PC-9 (cell line): ENCODE results near the gene FIBCD1.

ENCODE experiments used
- EZH2 ChIP-seq: fragments of 200-600 bp; sonication (generic); IDR thresholded peaks from 2 replicates; pipeline ENCODE4 v1.8.0; 2017; ENCODE audit warnings: antibody characterized with exemption, low read depth
- TF ChIP-seq, protein P1 (sequence below): fragments of 200-600 bp; sonication (generic); conservative IDR thresholded peaks from 2 replicates; pipeline ENCODE4 v1.6.1; 2017; ENCODE audit warnings: mixed run types, antibody characterized with exemption, mild to moderate bottlenecking, moderate library complexity

DNA sequence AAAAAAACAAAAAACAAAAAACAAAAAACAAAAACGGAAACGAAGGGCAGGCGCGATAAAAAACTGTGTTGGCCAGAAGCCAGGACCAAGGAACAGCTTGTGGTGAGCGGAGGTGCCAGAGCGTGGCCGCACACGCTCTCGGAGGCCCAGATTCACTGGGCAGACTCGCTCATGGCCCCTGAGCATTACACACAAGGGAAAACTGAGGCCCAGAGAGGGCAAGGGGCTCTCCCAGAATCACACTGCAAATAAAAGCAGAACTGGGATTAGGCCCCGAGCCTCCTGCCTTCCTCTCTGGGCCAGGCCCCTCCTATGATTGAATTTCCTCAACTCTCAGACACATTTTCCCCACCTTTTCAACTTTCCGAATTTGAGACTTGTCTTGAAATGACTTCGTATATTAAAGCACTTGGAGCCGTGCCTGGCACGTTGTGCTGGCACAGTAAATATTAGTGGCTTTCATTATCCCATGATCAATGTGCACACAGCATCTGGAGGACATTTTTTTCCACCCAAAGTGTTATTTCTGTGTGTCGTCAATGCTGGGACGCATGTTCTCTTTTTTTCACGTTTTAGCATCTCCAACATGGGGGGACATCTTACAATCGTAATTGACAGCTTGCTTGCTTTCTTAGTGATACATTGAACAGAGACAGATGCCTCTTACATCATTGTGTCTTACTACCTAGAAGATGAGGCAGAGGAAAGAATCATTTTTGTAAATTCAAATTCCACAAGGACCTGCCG lies 7.4 kb downstream of the FIBCD1 start:
- TF ChIP-seq, protein P1, sequence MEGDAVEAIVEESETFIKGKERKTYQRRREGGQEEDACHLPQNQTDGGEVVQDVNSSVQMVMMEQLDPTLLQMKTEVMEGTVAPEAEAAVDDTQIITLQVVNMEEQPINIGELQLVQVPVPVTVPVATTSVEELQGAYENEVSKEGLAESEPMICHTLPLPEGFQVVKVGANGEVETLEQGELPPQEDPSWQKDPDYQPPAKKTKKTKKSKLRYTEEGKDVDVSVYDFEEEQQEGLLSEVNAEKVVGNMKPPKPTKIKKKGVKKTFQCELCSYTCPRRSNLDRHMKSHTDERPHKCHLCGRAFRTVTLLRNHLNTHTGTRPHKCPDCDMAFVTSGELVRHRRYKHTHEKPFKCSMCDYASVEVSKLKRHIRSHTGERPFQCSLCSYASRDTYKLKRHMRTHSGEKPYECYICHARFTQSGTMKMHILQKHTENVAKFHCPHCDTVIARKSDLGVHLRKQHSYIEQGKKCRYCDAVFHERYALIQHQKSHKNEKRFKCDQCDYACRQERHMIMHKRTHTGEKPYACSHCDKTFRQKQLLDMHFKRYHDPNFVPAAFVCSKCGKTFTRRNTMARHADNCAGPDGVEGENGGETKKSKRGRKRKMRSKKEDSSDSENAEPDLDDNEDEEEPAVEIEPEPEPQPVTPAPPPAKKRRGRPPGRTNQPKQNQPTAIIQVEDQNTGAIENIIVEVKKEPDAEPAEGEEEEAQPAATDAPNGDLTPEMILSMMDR: no peak
- TF ChIP-seq EZH2: no peak
